Cardiac muscle cell (in vitro differentiated cells and primary cell): ENCODE data around the gene TEX22. TPM values are rescaled to one million over a fixed set of nuclear protein-coding genes. Genes with fewer than 3 reads are reported as not detected.
A peak's percentile ranks its signal among the peaks of the same experiment; 100 is the strongest.

Experiments used
- DNase-seq, 2 donors: peaks; one replicate each; pipeline versions ENCODE4 v3.0.0 to v3.0.0-alpha.2; 2010 to 2017; ENCODE audit warnings: low read depth in 1 of 2, low spot score in 1 of 2
- H3K27ac ChIP-seq: fragments of 200-600 bp; sonication (generic); 2 replicates; pipeline ENCODE4 v1.5.1; 2016
- H3K27me3 ChIP-seq: fragments of 200-600 bp; sonication (generic); 2 replicates; pipeline ENCODE4 v1.6.0; 2016; ENCODE audit warnings: control low read depth
- H3K36me3 ChIP-seq: fragments of 200-600 bp; sonication (generic); 2 replicates; pipeline ENCODE4 v1.5.1; 2016; ENCODE audit warnings: control low read depth
- H3K4me1 ChIP-seq: fragments of 200-600 bp; sonication (generic); 2 replicates; pipeline ENCODE4 v1.8.1; 2017; ENCODE audit warnings: low read depth, mild to moderate bottlenecking, mixed run types
- H3K4me3 ChIP-seq: fragments of 200-600 bp; sonication (generic); 2 replicates; pipeline ENCODE4 v1.5.1; 2016; ENCODE audit warnings: mild to moderate bottlenecking
- H3K9me3 ChIP-seq: fragments of 200-600 bp; sonication (generic); 2 replicates; pipeline ENCODE4 v1.5.1; 2017; ENCODE audit warnings: low read depth, mild to moderate bottlenecking, control low read depth
- polyA plus RNA-seq: library from polyadenylated mRNA; unstranded; fragments of >200 nt; fragmentation: Nextera tagmentation; extraction: Ambion mirVana; gene quantifications from 2 replicates; pipeline ENCODE4 v1.2.1, GENCODE V29; 2016
- total RNA-seq: library from RNA; depleted of rRNA; stranded (reverse); fragments of >200 nt; gene quantifications from 2 replicates; pipeline ENCODE4 v1.2.3, GENCODE V29; 2016
- TF ChIP-seq, protein P1 (sequence below): IDR thresholded peaks from 2 replicates; pipeline ENCODE4 v1.5.1; 2012; ENCODE audit warnings: low read depth, mild to moderate bottlenecking, low read length

Gene TEX22, protein sequence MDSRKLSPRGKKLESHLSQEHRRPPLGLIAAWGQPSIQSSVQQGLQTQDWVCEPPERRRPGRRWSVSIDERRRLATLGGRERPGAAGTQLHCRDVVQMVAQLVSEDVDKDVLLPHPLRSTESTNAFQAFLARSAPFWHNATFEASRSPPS
- 2.5 and 3.7 TPM in 2 replicates for total RNA-seq
- polyA plus RNA-seq, result 3.0 and 4.1 TPM in 2 replicates

GRCh38 chr14:105398044-105398725 lies at the start of gene TEX22:
Gene TEX22 (plus strand): TSS chr14:105398538. CDS start chr14:105399341, 803 bp downstream.
- H3K4me3 ChIP-seq, result peak within 1 kb of the TSS; percentile 56
- no peaks in the 10 kb centered on the region for H3K36me3 ChIP-seq
- peak within 1 kb of the TSS; percentile 54 for H3K27ac ChIP-seq
- H3K9me3 ChIP-seq, result no peaks in the 10 kb centered on the region
- H3K4me1 ChIP-seq, result peaks cover 3% of the 10 kb centered on the region
- TF ChIP-seq, protein P1, sequence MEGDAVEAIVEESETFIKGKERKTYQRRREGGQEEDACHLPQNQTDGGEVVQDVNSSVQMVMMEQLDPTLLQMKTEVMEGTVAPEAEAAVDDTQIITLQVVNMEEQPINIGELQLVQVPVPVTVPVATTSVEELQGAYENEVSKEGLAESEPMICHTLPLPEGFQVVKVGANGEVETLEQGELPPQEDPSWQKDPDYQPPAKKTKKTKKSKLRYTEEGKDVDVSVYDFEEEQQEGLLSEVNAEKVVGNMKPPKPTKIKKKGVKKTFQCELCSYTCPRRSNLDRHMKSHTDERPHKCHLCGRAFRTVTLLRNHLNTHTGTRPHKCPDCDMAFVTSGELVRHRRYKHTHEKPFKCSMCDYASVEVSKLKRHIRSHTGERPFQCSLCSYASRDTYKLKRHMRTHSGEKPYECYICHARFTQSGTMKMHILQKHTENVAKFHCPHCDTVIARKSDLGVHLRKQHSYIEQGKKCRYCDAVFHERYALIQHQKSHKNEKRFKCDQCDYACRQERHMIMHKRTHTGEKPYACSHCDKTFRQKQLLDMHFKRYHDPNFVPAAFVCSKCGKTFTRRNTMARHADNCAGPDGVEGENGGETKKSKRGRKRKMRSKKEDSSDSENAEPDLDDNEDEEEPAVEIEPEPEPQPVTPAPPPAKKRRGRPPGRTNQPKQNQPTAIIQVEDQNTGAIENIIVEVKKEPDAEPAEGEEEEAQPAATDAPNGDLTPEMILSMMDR, result peak; percentile 4
- peak; percentile 88 to 91 for DNase-seq
- no peaks in the 10 kb centered on the region for H3K27me3 ChIP-seq

DNA sequence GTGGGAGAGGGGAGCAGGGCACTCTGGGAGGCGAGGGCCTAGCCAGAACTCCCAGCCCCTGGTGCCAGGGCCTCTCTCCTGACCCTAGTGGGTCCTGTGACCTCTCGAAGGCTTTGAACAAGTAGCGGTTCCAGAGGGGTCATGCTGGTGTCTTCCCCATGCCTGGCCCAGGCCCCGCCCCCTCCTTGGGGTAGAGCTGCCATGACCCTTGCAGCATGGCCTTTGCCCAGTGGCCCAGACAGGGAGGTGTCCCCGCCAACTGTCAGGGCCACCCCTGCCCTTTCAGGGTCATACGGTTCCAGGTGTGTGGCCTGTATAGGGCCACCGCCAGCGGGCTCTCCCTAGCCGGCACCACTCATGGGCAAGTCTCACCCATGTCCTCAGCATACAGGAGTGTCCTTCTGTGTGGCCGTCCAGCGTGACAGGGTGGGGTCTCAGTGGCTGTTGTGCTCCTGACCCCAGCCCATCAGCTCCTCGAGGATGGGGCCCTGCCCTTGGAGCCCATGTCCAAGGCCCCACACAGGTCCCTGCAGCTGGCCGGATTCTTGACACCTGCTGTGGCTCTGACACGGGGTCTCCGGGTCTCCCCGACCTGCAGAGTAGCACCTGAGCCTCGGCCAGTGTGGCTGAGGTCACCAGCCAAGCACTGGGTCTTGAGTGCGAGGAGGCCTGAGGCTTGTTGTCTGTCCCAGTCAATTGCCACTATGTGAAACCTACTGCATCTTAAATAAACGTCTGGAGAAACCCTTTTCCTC lies 49.2 kb upstream of the TEX22 start:
- Histone ChIP-seq H3K4me1 (no peaks in the 10 kb centered on the region), H3K27me3 (no peaks in the 10 kb centered on the region), H3K9me3 (no peaks in the 10 kb centered on the region), H3K4me3 (no peak overlapping the region), H3K36me3 (no peaks in the 10 kb centered on the region), H3K27ac (no peak overlapping the region)
- TF ChIP-seq, protein P1, result no peak
- DNase-seq, result no peak

- Histone ChIP-seq H3K4me3 (no peak overlapping the region), H3K36me3 (no peaks in the 10 kb centered on the region), H3K27me3 (no peaks in the 10 kb centered on the region), H3K9me3 (no peaks in the 10 kb centered on the region), H3K4me1 (no peaks in the 10 kb centered on the region), H3K27ac (no peak overlapping the region)
- DNase-seq, result no peak
- TF ChIP-seq, protein P1, result no peak
These were observed 48.3 kb upstream of the TEX22 start for GRCh38 chr14:105349992-105350391.

GRCh38 chr14:105350450-105351244 lies 47.7 kb upstream of the TEX22 start:
- TF ChIP-seq, protein P1, result no peak
- Histone ChIP-seq H3K9me3 (no peaks in the 10 kb centered on the region), H3K4me1 (no peaks in the 10 kb centered on the region), H3K36me3 (no peaks in the 10 kb centered on the region), H3K4me3 (no peak overlapping the region), H3K27ac (no peak overlapping the region), H3K27me3 (no peaks in the 10 kb centered on the region)
- DNase-seq, result no peak

- no peaks in the 10 kb centered on the region for H3K27me3 ChIP-seq
- H3K9me3 ChIP-seq, result no peaks in the 10 kb centered on the region
- no peak for DNase-seq
- TF ChIP-seq, protein P1, result no peak
- no peak overlapping the region for H3K27ac ChIP-seq
- H3K4me1 ChIP-seq, result no peaks in the 10 kb centered on the region
- no peaks in the 10 kb centered on the region for H3K36me3 ChIP-seq
- no peak overlapping the region for H3K4me3 ChIP-seq
These were observed 46.9 kb upstream of the TEX22 start for GRCh38 chr14:105351410-105351809.
